GM21825 (cell line): ENCODE measurements around the gene HOXC6.

Experiments
- ATAC-seq: cut with Tn5 transposase; IDR thresholded peaks from one replicate; pipeline ENCODE4 v1.9.1; 2021; ENCODE audit warnings: mild to moderate bottlenecking, moderate library complexity; ENCODE audit not compliant: unreplicated experiment

HOXC6 gene

GRCh38 chr12:54025499-54026405, 2.5 kb upstream of the HOXC6 start:
- ATAC-seq, result no peak

GRCh38 chr12:54026640-54027441, 1.4 kb upstream of the HOXC6 start:
- ATAC-seq, result no peak

- no peak for ATAC-seq
These were observed 826 bp upstream of the HOXC6 start for GRCh38 chr12:54027442-54027786.

GRCh38 chr12:54029529-54030441, 1.5 kb downstream of the HOXC6 start:
- no peak for ATAC-seq

- ATAC-seq, result no peak
These were observed 2.2 kb downstream of the HOXC6 start for GRCh38 chr12:54030442-54030801.

- ATAC-seq, result no peak
These were observed 2.7 kb downstream of the HOXC6 start for GRCh38 chr12:54030889-54031471.

GRCh38 chr12:54031480-54031879, 3.2 kb downstream of the HOXC6 start:
- no peak for ATAC-seq

- ATAC-seq, result no peak
These were observed 3.9 kb downstream of the HOXC6 start for GRCh38 chr12:54032086-54032619.

GRCh38 chr12:54032627-54033100, 4.4 kb downstream of the HOXC6 start, which contains the start of gene HOXC5:
TSS of gene HOXC5 (plus strand) at chr12:54033050. CDS start at chr12:54033123, 73 bp downstream.
- no peak for ATAC-seq

- ATAC-seq, result no peak
These were observed 5.1 kb downstream of the HOXC6 start for GRCh38 chr12:54033106-54033979.

GRCh38 chr12:54033980-54034784, 5.9 kb downstream of the HOXC6 start:
- no peak for ATAC-seq

GRCh38 chr12:54034785-54035310, 6.6 kb downstream of the HOXC6 start:
- ATAC-seq, result no peak

GRCh38 chr12:54035568-54036264, 7.5 kb downstream of the HOXC6 start:
- ATAC-seq, result no peak

- peak; percentile 45 for ATAC-seq
These were observed 8.6 kb downstream of the HOXC6 start for GRCh38 chr12:54036620-54037359.

GRCh38 chr12:54037360-54038283, 9.4 kb downstream of the HOXC6 start:
- ATAC-seq, result no peak
